GM12892 (cell line): Measurements from ENCODE around the gene PLBD2.

Experiments
- POLR2A ChIP-seq: IDR thresholded peaks from 2 replicates; pipeline ENCODE4 v1.6.1; 2011; ENCODE audit warnings: low read depth, low read length, control low read depth
- POLR2AphosphoS5 ChIP-seq: IDR thresholded peaks from 2 replicates; pipeline ENCODE4 v1.6.1; 2011; ENCODE audit warnings: low read depth, low read length, control low read depth
- TAF1 ChIP-seq: IDR thresholded peaks from 2 replicates; pipeline ENCODE4 v1.6.1; 2011; ENCODE audit warnings: low read depth, mild to moderate bottlenecking, control low read depth, low read length, borderline replicate concordance

GRCh38 chr12:113310489-113310888 is 47.9 kb upstream of the PLBD2 start:
- TF ChIP-seq POLR2AphosphoS5 (no peak), POLR2A (no peak), TAF1 (no peak)
